Measurements from ENCODE around the gene FMN2. TPM values are rescaled to one million over a fixed set of nuclear protein-coding genes. Genes with fewer than 3 reads are reported as not detected.

FMN2 gene
- total RNA-seq, 1 donor = 34.5 TPM

GRCh38 chr1:240501115-240501514 is 409.4 kb downstream of the FMN2 start:
- peak; percentile 44 for DNase-seq (ENCODE audit: low read depth)
- TF ChIP-seq CTCF (IDR thresholded peaks at IDR 0.05; ENCODE audit: insufficient read depth, low read length) = no peak
- no peak overlapping the region for H3K4me3 ChIP-seq (ENCODE audit: low read depth, low read length)

DNA sequence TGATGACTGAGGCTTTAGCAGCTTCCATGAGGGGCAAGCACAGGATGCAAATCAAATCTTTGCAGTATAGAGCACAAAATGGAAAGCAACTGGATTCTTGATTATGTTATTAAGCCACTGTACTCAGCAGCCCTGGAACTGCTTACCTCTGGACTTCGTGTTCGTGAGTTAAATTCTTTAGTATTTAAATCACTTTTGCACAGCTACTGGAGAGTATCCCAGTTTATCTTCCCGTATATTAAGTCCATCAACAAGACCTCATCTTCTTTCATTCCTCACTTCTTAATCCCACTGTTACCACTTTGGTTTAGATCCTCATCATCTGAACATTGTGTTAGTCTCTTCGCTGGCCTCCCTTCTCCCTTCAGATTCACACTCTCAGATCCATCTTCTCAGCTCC is 411.4 kb downstream of the FMN2 start:
- no peak for TF ChIP-seq CTCF (IDR thresholded peaks at IDR 0.05; ENCODE audit: insufficient read depth, low read length)
- no peak overlapping the region for H3K4me3 ChIP-seq (ENCODE audit: low read depth, low read length)
- DNase-seq (ENCODE audit: low read depth) = no peak

- DNase-seq (ENCODE audit: low read depth) = no peak
- no peak for TF ChIP-seq CTCF (IDR thresholded peaks at IDR 0.05; ENCODE audit: insufficient read depth, low read length)
- no peak overlapping the region for H3K4me3 ChIP-seq (ENCODE audit: low read depth, low read length)
These were observed 411.9 kb downstream of the FMN2 start for GRCh38 chr1:240503558-240503957.

DNA sequence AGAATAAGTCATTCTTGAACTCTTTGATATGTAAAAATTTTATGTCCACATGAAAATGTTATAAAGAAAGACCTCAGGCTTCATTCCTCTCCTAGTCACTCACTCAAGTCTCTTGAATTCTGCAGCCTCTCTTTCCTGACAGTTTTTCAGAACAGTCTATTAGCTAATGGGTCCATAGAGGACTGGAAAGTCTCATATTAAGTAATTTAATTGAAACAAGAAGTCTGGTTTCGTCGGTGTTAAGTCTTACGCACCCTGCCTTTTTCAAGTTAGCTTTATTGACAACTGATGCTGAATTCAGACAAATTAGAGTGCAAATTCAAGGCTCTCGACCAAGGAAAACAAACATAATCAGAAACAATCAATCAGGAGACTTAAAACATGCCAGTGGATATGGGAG is 414.5 kb downstream of the FMN2 start:
- no peak for DNase-seq (ENCODE audit: low read depth)
- no peak for TF ChIP-seq CTCF (IDR thresholded peaks at IDR 0.05; ENCODE audit: insufficient read depth, low read length)
- no peak overlapping the region for H3K4me3 ChIP-seq (ENCODE audit: low read depth, low read length)

- TF ChIP-seq CTCF (IDR thresholded peaks at IDR 0.05; ENCODE audit: insufficient read depth, low read length) = no peak
- no peak for DNase-seq (ENCODE audit: low read depth)
- H3K4me3 ChIP-seq (ENCODE audit: low read depth, low read length) = no peak overlapping the region
These were observed 416.5 kb downstream of the FMN2 start for GRCh38 chr1:240508201-240508600.

DNA sequence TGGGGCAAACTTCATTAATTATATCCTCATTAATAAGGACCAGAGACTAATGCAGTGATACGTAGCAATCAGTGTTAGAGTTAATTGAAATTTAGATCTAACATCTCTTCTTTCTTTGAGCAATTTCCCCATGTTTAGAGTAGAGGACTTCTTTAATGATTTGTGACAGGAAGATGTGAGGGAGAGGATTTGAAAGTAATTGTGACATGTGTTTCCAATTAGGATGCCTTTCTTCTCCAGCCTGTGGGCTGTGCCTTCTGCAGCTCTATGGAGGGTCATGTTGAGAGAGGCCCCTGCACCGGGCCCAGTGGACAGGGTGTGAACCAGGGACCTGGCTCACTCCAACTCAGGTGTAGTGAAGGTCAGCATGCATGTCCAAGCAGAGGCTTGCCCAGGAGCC is 417.3 kb downstream of the FMN2 start:
- peak; percentile 35 for DNase-seq (ENCODE audit: low read depth)
- TF ChIP-seq CTCF (IDR thresholded peaks at IDR 0.05; ENCODE audit: insufficient read depth, low read length) = no peak

DNA sequence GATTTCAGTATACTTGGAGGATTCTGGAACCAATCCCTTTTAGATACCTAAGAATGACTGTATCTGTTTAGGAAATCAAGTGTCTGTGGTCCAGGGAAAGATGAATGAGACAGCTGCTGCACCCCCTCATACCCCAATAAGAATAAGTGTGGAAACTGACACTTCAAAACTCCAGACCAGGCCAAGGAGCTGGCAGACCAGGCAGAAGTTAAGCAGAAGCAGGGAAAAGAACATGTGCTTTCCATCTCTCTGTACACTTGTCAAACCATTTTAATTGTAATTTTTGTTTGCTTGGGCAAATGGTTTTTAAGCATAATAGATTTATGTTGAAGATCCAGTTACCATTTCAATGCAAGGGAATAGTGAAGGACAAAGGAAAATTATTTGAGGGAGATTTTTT is 420.1 kb downstream of the FMN2 start:
- DNase-seq (ENCODE audit: low read depth) = no peak
- no peak overlapping the region for H3K4me3 ChIP-seq (ENCODE audit: low read depth, low read length)
- no peak for TF ChIP-seq CTCF (IDR thresholded peaks at IDR 0.05; ENCODE audit: insufficient read depth, low read length)

More for the DNA sequence above, 417.3 kb downstream of the FMN2 start:
- no peak overlapping the region for H3K4me3 ChIP-seq (ENCODE audit: low read depth, low read length)
